ENCODE measurements around the gene FAM89B. TPM values are rescaled to one million over a fixed set of nuclear protein-coding genes. Genes with fewer than 3 reads are reported as not detected.

The FAM89B gene
- total RNA-seq, 6 donors from 2014 or later, result 27.9 to 65.8 (median 45.3) TPM

- H3K36me3 ChIP-seq, result peaks cover 0 to 25% (median 13%) of the 10 kb centered on the region in 4 donors
- DNase-seq (peak; percentile 85 to 94), ATAC-seq (ENCODE audit: low FRiP score in 2 of 2) (peak; percentile 59 to 79)
- no peaks in the 10 kb centered on the region for H3K9me3 ChIP-seq
- H3K4me3 ChIP-seq, result no peak overlapping the region
- peaks cover 26 to 66% (median 34%) of the 10 kb centered on the region in 4 donors for H3K4me1 ChIP-seq
- peak overlapping the region in 2 of 4 donors; percentile 4 to 26 for H3K27ac ChIP-seq
- no peak for TF ChIP-seq POLR2AphosphoS5 (IDR thresholded peaks at IDR 0.05)
- TF ChIP-seq CTCF (IDR thresholded peaks at IDR 0.05), result peak in 5 of 6 experiments; percentile 37 to 70 (median 59)
- WGBS, 2 donors, result 59 to 82% methylated on average over 4 to 5 of the region's 17 CpGs
- no peaks in the 10 kb centered on the region for H3K27me3 ChIP-seq
These were observed 20.6 kb upstream of the FAM89B start for GRCh38 chr11:65551572-65552387.

GRCh38 chr11:65552388-65552951, 19.9 kb upstream of the FAM89B start:
- H3K27ac ChIP-seq, result peak overlapping the region in 1 of 4 donors; percentile 40
- WGBS, 2 donors, result 82 to 100% methylated on average over 3 to 8 of the region's 9 CpGs
- TF ChIP-seq EP300 (IDR thresholded peaks at IDR 0.05), result no peak
- TF ChIP-seq CTCF (IDR thresholded peaks at IDR 0.05), result no peak
- TF ChIP-seq POLR2A (IDR thresholded peaks at IDR 0.05), result no peak
- no peak for TF ChIP-seq POLR2AphosphoS5 (IDR thresholded peaks at IDR 0.05)
- no peaks in the 10 kb centered on the region for H3K9me3 ChIP-seq
- DNase-seq (no peak), ATAC-seq (ENCODE audit: low FRiP score in 2 of 2) (peak in 1 of 2 donors; percentile 12)
- H3K36me3 ChIP-seq, result peaks cover 0 to 23% (median 11%) of the 10 kb centered on the region in 4 donors
- no peaks in the 10 kb centered on the region for H3K27me3 ChIP-seq
- H3K4me1 ChIP-seq, result peaks cover 25 to 66% (median 37%) of the 10 kb centered on the region in 4 donors
- H3K4me3 ChIP-seq, result no peak overlapping the region

- peaks cover 0 to 19% (median 9%) of the 10 kb centered on the region in 4 donors for H3K36me3 ChIP-seq
- DNase-seq (peak in 1 of 2 donors; percentile 84), ATAC-seq (ENCODE audit: low FRiP score in 2 of 2) (no peak)
- H3K4me1 ChIP-seq, result peaks cover 26 to 71% (median 39%) of the 10 kb centered on the region in 4 donors
- H3K27me3 ChIP-seq, result no peaks in the 10 kb centered on the region
- peak overlapping the region in 1 of 4 donors; percentile 40 for H3K27ac ChIP-seq
- no peak for TF ChIP-seq POLR2AphosphoS5 (IDR thresholded peaks at IDR 0.05)
- no peak for TF ChIP-seq CTCF (IDR thresholded peaks at IDR 0.05)
- no peak for TF ChIP-seq POLR2A (IDR thresholded peaks at IDR 0.05)
- TF ChIP-seq EP300 (IDR thresholded peaks at IDR 0.05), result no peak
- no peaks in the 10 kb centered on the region for H3K9me3 ChIP-seq
- no peak overlapping the region for H3K4me3 ChIP-seq
- WGBS, 2 donors, result 68 to 82% methylated on average over 19 to 20 of the region's 37 CpGs
These were observed 18.9 kb upstream of the FAM89B start for GRCh38 chr11:65553301-65554001.

- H3K27me3 ChIP-seq, result no peaks in the 10 kb centered on the region
- TF ChIP-seq POLR2A (IDR thresholded peaks at IDR 0.05) (no peak), CTCF (IDR thresholded peaks at IDR 0.05) (no peak), POLR2AphosphoS5 (IDR thresholded peaks at IDR 0.05) (no peak), EP300 (IDR thresholded peaks at IDR 0.05) (no peak)
- no peaks in the 10 kb centered on the region for H3K9me3 ChIP-seq
- H3K4me3 ChIP-seq, result no peak overlapping the region
- peaks cover 0 to 14% (median 5%) of the 10 kb centered on the region in 4 donors for H3K36me3 ChIP-seq
- ATAC-seq (ENCODE audit: low FRiP score in 2 of 2), result no peak
- WGBS, 2 donors, result 86 to 87% methylated on average over 15 to 16 of the region's 27 CpGs
- H3K27ac ChIP-seq, result peak overlapping the region in 1 of 4 donors; percentile 97
- no peak for DNase-seq
- H3K4me1 ChIP-seq, result peaks cover 34 to 79% (median 47%) of the 10 kb centered on the region in 4 donors
These were observed 18.1 kb upstream of the FAM89B start for GRCh38 chr11:65554057-65554818.
